GM18508 (cell line): Measurements from ENCODE around the gene DNAL4.

Source experiments
- ATAC-seq: cut with Tn5 transposase; IDR thresholded peaks from one replicate; pipeline ENCODE4 v1.9.1; 2021; ENCODE audit warnings: moderate number of reproducible peaks; ENCODE audit not compliant: insufficient read depth, unreplicated experiment

DNAL4 gene

GRCh38 chr22:38744981-38745380, 49.0 kb downstream of the DNAL4 start:
- no peak for ATAC-seq

DNA sequence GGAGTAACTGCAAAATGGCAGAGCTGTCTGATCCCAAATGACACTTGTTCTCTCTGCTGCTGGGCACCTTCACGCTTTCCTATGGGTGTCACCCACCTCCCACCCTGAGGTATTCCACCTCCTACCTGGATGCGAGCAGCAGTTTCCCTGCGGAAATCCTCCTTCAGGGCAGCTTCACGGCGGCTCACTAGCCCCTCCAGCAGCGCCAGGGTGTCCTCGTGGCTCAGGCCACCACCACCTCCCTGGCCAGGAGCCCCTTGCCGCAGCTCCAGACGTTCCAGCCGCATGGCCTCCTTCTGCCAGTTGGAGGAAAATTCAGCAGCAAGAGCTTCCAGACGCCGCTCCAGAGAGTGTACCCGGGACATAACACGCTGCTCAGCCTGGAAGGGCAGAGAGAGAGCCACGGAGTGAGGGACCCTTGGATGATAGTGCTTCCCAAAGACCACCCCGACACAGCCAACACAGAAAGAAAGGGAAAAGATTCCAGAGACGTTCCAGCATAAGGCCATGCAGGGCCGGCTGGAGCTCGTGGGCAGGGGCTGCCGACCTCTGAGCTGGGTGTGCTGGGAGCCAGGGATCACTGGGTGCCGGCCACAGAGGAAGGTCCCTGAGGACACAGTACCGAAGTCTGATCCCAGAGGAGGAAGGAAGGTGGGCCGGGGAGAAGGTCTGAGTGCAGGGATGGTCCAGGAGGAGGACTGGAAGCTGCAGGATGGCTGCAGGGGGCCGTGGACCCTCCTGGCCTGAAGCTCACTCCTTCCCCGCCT, 51.6 kb downstream of the DNAL4 start:
- no peak for ATAC-seq

GRCh38 chr22:38741576-38741975, 52.4 kb downstream of the DNAL4 start:
- no peak for ATAC-seq

GRCh38 chr22:38741166-38741565, 52.8 kb downstream of the DNAL4 start:
- no peak for ATAC-seq

DNA sequence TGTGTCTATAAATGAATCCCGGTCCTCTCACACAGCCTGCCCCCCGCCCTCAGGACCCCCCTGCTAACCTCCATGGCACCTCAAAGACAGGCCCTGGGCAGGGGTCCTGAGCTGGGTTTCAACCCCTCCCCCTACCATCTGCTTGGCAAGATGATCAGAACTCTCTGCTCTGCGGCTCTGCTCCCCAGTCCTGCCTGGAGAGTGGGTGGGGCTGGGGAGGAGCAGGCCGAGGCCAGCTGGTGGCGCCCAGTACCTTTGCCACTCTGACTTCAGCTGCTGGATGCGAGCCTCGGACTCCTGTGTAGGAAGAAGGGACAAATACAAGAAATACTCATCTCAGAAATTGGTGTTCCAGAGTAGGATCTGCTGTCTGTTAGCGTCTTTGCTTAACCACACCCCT, 53.2 kb downstream of the DNAL4 start:
- ATAC-seq = no peak

DNA sequence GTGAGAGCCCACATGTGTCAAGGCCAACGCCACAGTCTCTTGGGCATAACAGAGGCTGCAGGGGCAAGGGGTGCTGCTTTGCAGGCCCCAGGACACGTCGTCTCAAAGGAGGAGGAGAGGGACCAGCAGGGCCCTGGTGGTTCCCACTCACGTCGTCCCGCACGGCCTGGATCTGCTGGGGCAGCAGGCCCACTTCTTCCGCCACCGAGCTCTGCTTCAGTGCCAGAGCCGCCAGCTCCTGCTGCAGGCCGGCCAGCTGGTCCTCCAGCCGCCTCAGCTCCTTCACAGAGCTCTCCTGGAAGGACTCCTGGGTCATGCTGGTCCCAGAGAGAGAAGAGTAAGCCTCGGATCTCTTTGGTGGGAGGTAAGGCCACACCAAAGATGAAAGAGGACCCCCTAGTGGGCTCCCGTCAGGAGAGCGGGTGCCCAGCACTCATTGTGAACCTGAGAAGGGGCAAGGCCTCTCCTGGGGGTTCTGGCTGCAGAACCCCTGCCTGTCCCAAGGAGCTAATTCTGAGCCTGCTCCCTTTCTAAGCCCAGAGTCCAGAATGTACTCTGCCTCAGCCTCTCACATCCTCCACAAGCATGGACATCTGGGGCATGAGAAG, 53.7 kb downstream of the DNAL4 start:
- ATAC-seq = no peak

DNA sequence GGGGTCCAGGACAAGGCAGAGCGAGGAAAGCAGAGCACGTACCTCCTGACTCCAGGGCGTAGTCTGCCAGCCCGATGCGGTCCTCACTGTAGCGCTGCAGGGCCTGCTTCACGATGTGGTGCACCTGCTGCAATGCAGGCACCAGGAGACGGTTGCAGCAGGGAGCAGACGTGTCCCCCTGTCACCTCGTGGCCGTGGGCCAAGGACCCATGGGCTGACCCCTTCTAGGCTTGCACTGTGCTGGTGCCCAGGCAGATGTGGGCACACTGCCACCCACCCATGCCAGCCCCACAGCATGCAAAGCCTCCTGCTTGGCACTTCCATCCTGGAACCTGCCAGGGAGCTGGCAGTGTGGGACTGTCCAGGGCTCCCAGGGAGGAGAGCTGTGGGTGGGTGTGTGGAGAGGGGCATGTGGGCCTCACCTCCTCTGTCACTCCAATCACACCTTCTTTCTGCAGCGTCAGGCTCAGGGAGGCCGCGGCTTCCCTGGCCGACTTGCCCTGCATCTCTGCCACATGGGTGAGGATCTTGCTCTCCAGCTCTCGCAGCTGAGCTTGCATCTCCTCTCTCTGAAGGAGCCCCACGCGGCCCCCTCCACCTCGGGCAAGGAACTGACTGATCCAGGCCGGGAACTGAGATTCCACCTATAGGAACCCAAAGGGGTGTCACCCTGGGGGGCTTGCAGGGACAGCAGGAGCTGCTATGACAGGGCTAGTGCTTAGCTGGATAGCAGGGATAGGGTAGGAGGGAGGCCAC, 54.5 kb downstream of the DNAL4 start:
- no peak for ATAC-seq

- no peak for ATAC-seq
These were observed 55.4 kb downstream of the DNAL4 start for GRCh38 chr22:38738475-38739070.

GRCh38 chr22:38737302-38738060, 56.5 kb downstream of the DNAL4 start:
- ATAC-seq = no peak

DNA sequence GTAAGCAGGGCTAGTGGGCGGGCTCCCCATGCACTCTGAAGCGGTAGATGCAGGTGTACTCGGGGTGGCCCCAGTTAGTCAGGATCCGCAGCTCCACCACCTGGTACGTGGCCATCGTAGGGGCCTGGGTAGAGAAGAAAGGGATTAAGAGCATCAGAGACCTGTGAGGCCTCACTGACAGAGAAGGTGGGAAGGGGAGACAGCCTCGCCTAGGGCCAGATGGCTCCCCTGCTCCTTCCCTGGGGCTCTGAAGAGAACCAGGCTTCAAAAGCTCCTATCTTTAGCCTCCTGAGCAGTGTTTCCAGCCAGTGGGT, 57.7 kb downstream of the DNAL4 start:
- ATAC-seq = no peak

DNA sequence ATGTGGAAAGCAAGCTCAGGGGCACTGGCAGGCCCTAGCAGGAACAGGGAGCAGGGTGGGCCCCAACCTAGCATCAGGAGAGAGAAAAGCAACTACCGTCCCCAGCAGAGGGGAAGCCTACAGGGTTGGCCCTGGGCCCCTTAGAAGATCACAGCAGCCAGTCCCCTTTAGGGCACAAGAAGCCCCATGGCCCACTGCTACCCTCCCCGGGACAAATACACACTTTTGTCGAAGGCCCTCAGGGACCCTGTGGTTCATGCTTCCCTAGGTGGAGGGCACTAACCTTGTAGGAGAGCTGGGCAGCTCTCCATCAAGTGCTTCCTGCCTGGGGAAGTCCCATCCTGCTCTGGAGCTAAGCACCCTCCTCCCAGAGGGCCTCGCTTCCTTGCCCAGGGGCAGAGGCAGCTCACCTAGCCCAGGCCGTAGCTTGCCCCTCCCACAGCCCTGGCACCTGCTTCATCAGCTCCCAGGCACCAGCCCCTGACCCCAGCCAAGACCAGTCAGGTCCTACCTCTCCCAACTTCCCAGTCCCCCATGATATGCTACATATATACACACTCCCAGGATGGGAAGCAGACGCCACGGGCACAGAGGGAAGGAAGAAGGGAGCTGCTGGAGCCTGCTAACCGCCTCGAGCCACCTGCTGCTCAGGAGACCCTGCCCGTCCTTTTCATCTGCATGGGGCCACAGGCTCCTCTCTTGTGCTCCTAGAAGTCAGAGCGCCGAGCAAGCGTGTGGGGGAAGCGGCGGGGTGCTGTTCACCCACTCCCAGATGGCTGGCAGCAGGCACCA, 58.3 kb downstream of the DNAL4 start:
- no peak for ATAC-seq

- ATAC-seq = no peak
These were observed 58.8 kb downstream of the DNAL4 start for GRCh38 chr22:38735126-38735464.

GRCh38 chr22:38734421-38735100, 59.4 kb downstream of the DNAL4 start:
- no peak for ATAC-seq

GRCh38 chr22:38733724-38734381, 60.1 kb downstream of the DNAL4 start:
- ATAC-seq = no peak

- ATAC-seq = no peak
These were observed 60.6 kb downstream of the DNAL4 start for GRCh38 chr22:38733329-38733723.

DNA sequence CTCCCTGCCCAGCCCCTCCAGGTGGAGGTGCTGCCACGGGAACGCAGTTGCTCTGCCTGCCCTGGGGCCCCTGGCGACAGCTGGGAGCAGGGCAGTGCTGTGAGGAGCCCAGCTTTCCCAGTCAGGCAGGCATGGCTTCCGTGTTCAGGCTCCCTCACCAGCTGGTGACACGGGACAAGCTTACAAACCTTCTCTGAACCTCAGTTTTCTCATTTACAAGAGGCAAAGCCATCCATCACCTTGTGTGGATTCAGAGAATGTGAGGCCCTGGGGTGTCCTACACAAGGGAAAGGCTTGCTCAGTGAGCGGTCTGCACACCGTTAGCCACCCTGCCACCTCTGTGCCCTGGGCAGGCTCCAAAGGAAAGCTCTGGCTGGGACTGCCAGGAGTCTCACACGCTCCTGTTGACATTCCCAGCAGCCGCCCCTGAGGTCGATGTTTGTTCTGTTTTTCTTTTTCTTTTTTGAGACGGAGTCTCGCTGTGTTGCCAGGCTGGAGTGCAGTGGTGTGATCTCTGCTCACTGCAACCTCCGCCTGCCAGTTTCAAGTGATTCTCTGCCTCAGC, 61.6 kb downstream of the DNAL4 start:
- ATAC-seq = no peak

DNA sequence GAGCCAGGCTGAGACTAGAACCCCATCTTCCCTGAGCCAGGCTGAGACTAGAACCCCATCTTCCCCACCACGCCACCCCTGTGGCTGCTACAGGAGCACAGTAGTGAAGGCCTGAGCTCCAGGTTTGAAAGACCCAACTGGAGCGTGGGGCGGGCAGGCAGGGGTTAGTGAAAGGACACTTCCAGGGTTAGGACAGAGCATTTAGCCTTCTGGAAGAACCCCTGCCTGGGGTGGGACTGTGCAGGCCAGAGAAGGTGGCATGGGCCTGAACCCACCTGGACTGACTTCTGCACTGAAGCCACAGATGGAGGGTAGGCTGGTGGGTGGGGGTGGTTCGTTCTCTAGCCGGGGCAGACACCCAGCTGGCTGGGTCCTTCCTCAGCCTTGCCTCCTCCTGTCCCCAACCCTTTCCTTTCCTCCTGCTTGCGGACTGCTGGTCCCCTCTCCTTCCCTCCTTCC, 62.2 kb downstream of the DNAL4 start:
- ATAC-seq = no peak

DNA sequence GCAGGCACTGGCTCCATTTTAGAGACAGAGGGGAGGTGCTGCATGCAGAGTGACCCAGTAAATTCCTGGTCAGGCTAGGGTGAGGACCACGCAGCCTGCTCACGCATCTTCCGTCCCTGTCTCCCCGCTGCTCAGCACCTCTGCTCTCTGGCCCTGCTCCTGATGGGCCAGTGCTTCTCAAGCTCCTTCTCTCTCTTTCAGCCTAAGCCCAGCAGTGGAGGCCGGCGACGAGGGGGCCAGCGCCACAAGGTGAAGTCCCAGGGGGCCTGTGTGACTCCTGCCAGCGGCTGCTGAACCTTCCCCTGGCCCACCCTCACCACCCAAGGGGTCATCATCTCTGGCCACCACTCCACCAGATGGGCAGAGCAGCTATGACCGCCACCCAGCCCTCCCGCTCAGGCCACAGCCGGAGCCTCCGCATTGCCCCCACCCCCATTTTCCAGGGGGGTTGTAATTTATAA, 63.5 kb downstream of the DNAL4 start:
- no peak for ATAC-seq
